ENCODE results near the gene SUN5.

DNA sequence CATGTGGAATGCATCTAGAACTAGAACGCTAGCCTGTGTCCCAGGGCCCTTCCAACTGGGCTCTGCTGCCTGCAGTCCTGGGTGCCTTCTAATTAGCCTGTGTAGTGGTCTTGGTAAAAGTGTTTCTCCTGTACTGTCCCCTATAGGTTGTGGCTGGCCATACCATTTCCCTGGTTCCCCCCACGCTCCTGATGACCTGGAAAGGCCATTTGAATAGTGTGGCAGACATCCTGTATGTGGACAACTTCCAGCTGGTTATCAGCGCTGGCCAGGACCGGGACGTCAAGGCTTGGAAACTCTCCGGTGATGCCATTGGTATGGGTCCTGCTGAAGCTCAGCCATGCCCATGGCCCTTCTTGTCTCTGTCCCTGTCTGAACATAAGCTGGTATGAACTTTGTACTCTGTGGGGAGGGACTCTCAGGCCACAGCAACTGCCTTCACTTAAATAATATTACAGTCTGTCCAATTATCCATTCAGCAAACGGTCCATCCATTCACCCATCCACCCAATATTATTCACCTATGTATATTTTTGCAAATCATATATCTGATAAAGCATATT lies 60.7 kb downstream of the SUN5 start:
- TF ChIP-seq, protein P1, sequence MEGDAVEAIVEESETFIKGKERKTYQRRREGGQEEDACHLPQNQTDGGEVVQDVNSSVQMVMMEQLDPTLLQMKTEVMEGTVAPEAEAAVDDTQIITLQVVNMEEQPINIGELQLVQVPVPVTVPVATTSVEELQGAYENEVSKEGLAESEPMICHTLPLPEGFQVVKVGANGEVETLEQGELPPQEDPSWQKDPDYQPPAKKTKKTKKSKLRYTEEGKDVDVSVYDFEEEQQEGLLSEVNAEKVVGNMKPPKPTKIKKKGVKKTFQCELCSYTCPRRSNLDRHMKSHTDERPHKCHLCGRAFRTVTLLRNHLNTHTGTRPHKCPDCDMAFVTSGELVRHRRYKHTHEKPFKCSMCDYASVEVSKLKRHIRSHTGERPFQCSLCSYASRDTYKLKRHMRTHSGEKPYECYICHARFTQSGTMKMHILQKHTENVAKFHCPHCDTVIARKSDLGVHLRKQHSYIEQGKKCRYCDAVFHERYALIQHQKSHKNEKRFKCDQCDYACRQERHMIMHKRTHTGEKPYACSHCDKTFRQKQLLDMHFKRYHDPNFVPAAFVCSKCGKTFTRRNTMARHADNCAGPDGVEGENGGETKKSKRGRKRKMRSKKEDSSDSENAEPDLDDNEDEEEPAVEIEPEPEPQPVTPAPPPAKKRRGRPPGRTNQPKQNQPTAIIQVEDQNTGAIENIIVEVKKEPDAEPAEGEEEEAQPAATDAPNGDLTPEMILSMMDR (IDR thresholded peaks at IDR 0.05), result no peak
- TF ChIP-seq POLR2AphosphoS5 (IDR thresholded peaks at IDR 0.05), result no peak
- TF ChIP-seq POLR2A (IDR thresholded peaks at IDR 0.05), result no peak
- no peak for TF ChIP-seq EP300 (IDR thresholded peaks at IDR 0.05)

All from sigmoid colon (tissue), 4 donors.